WI38 (cell line): ENCODE data around the gene KCNN2.

Experiments
- H3K4me3 ChIP-seq: 2 replicates; pipeline ENCODE4 v1.5.1; 2011; ENCODE audit warnings: low read depth, mild to moderate bottlenecking, control low read depth, low read length
- CTCF ChIP-seq: IDR thresholded peaks from 2 replicates; pipeline ENCODE4 v1.5.1; 2012; ENCODE audit warnings: low read depth, mild to moderate bottlenecking, control low read depth, low read length

KCNN2 gene

GRCh38 chr5:114362197-114362976 is 517 bp downstream of the KCNN2 start:
- H3K4me3 ChIP-seq: peak overlapping the region; percentile 59

GRCh38 chr5:114362977-114363761 is 1.3 kb downstream of the KCNN2 start:
- no peak for TF ChIP-seq CTCF
- peak overlapping the region; percentile 59 for H3K4me3 ChIP-seq

More at GRCh38 chr5:114362197-114362976, 517 bp downstream of the KCNN2 start:
- no peak for TF ChIP-seq CTCF

GRCh38 chr5:114363837-114364236 is 2.0 kb downstream of the KCNN2 start:
- TF ChIP-seq CTCF: no peak

GRCh38 chr5:114367029-114367428 is 5.2 kb downstream of the KCNN2 start:
- H3K4me3 ChIP-seq: no peak overlapping the region
- no peak for TF ChIP-seq CTCF

More at GRCh38 chr5:114363837-114364236, 2.0 kb downstream of the KCNN2 start:
- H3K4me3 ChIP-seq: no peak overlapping the region

- TF ChIP-seq CTCF: no peak
Observed at GRCh38 chr5:114369680-114370417, 8.0 kb downstream of the KCNN2 start.

GRCh38 chr5:114377050-114377844 is 15.4 kb downstream of the KCNN2 start:
- TF ChIP-seq CTCF: no peak
- H3K4me3 ChIP-seq: no peak overlapping the region

More at GRCh38 chr5:114369680-114370417, 8.0 kb downstream of the KCNN2 start:
- H3K4me3 ChIP-seq: no peak overlapping the region
